ENCODE data around the gene BMPR1A.
"Not testable (repeated sequence)": the region's sequence is repeated elsewhere in the genome, so short reads cannot be mapped to it uniquely, and the experiment has no call there.

BMPR1A gene

DNA sequence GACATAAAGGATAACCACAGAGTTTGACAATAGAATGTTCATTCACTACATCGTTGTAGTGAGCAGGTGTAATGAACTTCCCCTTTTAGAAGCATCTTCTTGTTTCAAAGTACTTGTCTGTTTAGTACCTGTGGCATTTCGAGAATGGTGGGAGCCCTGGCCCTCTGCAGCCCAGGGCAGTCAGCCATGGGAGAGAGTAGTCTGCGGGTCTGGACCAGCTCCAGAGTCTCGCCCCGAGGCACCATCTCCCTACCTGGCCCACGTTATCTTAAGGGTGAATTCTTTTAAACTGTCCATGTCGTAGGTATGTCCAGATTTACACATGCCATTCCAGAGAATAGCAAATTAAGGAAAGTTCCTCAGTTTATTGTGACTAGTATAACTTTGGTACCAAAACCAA lies 99.7 kb downstream of the BMPR1A start:
- Histone ChIP-seq H3K4me3 (ENCODE audit: low read length) (no peak overlapping the region), H3K4me1 (ENCODE audit: control insufficient read depth, low read depth, low read length) (peaks cover 52% of the 10 kb centered on the region), H3K36me3 (ENCODE audit: control insufficient read depth, low read depth, low read length) (peaks cover 8% of the 10 kb centered on the region), H3K27ac (ENCODE audit: low read length) (no peak overlapping the region), H3K27me3 (ENCODE audit: control insufficient read depth, insufficient read depth, low read length) (no peaks in the 10 kb centered on the region), H3K9ac (ENCODE audit: low read length) (no peak overlapping the region), H3K9me3 (ENCODE audit: control insufficient read depth, low read depth, low read length) (no peaks in the 10 kb centered on the region)

DNA sequence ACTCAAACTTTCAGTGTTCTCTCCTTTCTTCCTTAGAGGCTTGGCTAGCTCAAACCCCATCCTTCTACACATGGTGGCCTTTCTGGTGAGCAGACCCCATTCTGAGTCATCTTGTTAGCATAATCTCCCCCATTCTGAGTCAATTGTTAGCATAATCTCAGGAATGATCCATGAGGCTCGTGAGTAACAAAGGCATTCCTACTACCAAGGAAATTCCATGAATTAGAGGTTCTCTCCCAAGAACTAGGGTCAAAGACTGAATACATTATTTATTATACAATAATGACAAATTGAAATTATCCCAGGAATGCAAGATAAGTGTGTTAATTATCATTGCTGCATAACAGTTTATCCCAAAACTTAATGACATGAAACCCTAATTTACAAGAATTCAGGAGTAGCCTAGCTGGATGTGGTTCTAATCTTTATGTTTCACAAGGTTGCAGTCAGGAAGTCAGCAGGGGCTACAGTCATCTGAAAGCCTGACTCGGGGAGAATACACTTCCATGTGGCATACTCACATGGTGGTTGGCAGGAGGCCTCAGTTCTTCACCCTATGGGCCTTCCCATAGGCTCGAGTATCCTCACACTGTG lies 100.8 kb downstream of the BMPR1A start:
- Histone ChIP-seq H3K9me3 (ENCODE audit: control insufficient read depth, low read depth, low read length) (no peaks in the 10 kb centered on the region), H3K27me3 (ENCODE audit: control insufficient read depth, insufficient read depth, low read length) (no peaks in the 10 kb centered on the region), H3K9ac (ENCODE audit: low read length) (no peak overlapping the region), H3K4me1 (ENCODE audit: control insufficient read depth, low read depth, low read length) (peaks cover 52% of the 10 kb centered on the region), H3K27ac (ENCODE audit: low read length) (peak overlapping the region; percentile 58), H3K4me3 (ENCODE audit: low read length) (no peak overlapping the region), H3K36me3 (ENCODE audit: control insufficient read depth, low read depth, low read length) (peaks cover 5% of the 10 kb centered on the region)

DNA sequence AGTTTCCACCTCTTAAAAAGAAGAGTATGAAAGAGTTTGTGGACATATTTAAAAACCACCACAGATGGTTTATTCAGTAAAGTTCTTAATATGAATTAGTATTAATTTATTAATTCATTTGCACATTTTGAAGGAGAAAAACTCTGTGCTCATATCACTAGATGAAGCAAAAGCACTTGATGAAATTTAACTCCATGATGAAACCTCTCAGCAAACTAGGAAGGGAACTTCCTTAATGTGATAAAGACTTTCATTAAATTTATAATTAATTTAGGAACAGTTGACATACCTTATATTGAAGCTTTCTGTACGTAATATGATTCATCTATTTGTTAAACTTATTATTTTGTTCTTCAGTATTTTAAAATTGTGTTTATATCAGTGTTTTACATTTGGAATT lies 101.6 kb downstream of the BMPR1A start:
- Histone ChIP-seq H3K27me3 (ENCODE audit: control insufficient read depth, insufficient read depth, low read length) (no peaks in the 10 kb centered on the region), H3K4me1 (ENCODE audit: control insufficient read depth, low read depth, low read length) (peaks cover 50% of the 10 kb centered on the region), H3K9me3 (ENCODE audit: control insufficient read depth, low read depth, low read length) (no peaks in the 10 kb centered on the region), H3K36me3 (ENCODE audit: control insufficient read depth, low read depth, low read length) (peaks cover 5% of the 10 kb centered on the region), H3K9ac (ENCODE audit: low read length) (no peak overlapping the region), H3K27ac (ENCODE audit: low read length) (no peak overlapping the region), H3K4me3 (ENCODE audit: low read length) (no peak overlapping the region)

DNA sequence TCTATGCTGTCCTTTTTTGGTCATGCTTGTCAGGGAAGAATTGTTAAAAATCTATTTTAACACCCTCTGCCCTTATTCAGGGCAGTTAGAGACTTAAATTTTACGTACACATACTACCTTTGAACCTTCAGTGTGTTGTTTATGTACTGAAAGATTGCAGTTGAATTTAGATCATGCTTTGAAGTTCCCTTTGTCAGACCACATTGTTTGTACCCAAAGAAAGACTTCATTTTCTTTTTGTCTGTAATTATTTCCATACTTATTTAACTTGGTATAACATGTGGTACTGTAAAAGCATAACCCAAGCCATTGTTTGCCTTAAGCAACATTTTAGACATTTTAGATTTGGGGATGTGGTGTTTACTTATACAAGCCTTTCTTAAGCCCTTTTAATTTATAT lies 104.9 kb downstream of the BMPR1A start:
- Histone ChIP-seq H3K9ac (ENCODE audit: low read length) (no peak overlapping the region), H3K36me3 (ENCODE audit: control insufficient read depth, low read depth, low read length) (peaks cover 5% of the 10 kb centered on the region), H3K27ac (ENCODE audit: low read length) (no peak overlapping the region), H3K9me3 (ENCODE audit: control insufficient read depth, low read depth, low read length) (no peaks in the 10 kb centered on the region), H3K4me1 (ENCODE audit: control insufficient read depth, low read depth, low read length) (peaks cover 52% of the 10 kb centered on the region), H3K27me3 (ENCODE audit: control insufficient read depth, insufficient read depth, low read length) (no peaks in the 10 kb centered on the region), H3K4me3 (ENCODE audit: low read length) (no peak overlapping the region)

DNA sequence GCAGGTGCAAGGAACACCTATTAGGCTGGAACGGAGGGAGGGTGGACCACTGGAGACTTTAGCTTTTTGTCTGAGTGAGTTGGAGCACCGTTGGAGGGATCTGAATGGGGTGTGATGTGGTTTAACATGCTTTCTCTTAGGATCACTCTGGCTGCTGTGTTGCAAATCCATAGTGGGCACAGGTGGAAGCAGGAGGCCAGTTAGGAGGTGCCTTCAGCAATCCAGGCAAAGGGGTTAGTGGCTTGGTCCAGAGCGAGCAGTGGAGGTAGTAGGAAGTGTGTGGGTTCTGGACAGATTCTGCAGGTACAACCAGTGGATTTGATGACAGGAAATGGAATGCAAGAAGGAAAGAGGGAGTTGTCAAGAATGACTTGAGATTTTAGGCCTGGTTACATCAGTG lies 106.0 kb downstream of the BMPR1A start:
- Histone ChIP-seq H3K27ac (ENCODE audit: low read length) (no peak overlapping the region), H3K4me1 (ENCODE audit: control insufficient read depth, low read depth, low read length) (peaks cover 51% of the 10 kb centered on the region)

DNA sequence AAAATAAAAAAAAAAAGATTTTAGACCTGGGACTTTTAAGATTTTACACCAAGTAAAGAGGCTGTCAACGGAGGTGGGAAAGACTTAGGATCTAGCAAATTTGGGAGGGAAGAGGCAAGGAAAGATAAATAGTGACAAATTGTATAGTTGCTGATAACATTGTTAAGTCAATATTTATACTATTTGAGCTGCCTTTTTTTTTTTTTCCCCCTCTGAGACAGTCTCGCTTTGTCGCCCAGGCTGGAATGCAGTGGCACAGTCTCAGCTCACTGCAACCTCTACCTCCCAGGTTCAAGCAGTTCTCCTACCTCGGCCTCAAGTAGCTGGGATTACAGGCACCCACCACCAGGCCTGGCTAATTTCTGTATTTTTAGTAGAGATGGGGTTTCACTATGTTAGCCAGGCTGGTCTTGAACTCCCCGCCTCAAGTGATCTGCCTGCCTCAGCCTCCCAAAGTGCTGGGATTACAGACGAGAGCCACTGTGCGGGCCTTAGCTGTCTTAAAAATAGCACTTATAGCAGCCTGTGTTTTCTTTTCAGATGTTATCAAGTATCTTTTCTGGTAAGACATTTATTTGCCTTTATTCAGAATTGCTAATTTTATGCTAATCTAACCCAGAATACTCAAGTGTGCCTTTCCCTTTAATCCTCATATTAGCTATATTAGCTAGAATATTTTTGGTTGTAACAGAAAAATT lies 106.5 kb downstream of the BMPR1A start:
- Histone ChIP-seq H3K4me1 (ENCODE audit: control insufficient read depth, low read depth, low read length) (peaks cover 52% of the 10 kb centered on the region), H3K4me3 (ENCODE audit: low read length) (no peak overlapping the region), H3K27me3 (ENCODE audit: control insufficient read depth, insufficient read depth, low read length) (no peaks in the 10 kb centered on the region), H3K27ac (ENCODE audit: low read length) (peak overlapping the region; percentile 19), H3K9ac (ENCODE audit: low read length) (no peak overlapping the region), H3K36me3 (ENCODE audit: control insufficient read depth, low read depth, low read length) (peaks cover 5% of the 10 kb centered on the region), H3K9me3 (ENCODE audit: control insufficient read depth, low read depth, low read length) (no peaks in the 10 kb centered on the region)

More for the DNA sequence above, 106.0 kb downstream of the BMPR1A start:
- Histone ChIP-seq H3K27me3 (ENCODE audit: control insufficient read depth, insufficient read depth, low read length) (no peaks in the 10 kb centered on the region), H3K9me3 (ENCODE audit: control insufficient read depth, low read depth, low read length) (no peaks in the 10 kb centered on the region), H3K4me3 (ENCODE audit: low read length) (no peak overlapping the region), H3K36me3 (ENCODE audit: control insufficient read depth, low read depth, low read length) (peaks cover 5% of the 10 kb centered on the region), H3K9ac (ENCODE audit: low read length) (no peak overlapping the region)

DNA sequence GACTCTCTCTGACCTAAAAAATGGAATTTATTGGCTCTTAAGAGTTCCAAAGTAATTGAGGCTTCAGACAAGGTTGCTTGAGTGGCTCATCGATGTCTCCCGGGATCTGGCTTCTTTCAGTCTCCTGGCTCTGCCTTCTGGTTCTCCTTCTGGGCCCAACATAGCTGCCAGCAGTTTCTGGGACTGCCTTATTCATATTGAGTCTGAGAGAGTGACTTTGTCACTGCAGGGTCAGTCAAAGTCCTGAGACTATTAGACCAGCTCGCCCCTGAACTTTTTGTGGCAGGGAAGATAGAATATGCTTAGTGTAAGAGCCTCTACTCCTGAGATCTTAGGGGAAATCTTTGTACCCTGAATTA lies 107.0 kb downstream of the BMPR1A start:
- Histone ChIP-seq H3K4me3 (ENCODE audit: low read length) (no peak overlapping the region), H3K36me3 (ENCODE audit: control insufficient read depth, low read depth, low read length) (peaks cover 5% of the 10 kb centered on the region), H3K27me3 (ENCODE audit: control insufficient read depth, insufficient read depth, low read length) (no peaks in the 10 kb centered on the region), H3K4me1 (ENCODE audit: control insufficient read depth, low read depth, low read length) (peaks cover 56% of the 10 kb centered on the region), H3K9ac (ENCODE audit: low read length) (no peak overlapping the region), H3K27ac (ENCODE audit: low read length) (peak overlapping the region; percentile 19), H3K9me3 (ENCODE audit: control insufficient read depth, low read depth, low read length) (no peaks in the 10 kb centered on the region)

DNA sequence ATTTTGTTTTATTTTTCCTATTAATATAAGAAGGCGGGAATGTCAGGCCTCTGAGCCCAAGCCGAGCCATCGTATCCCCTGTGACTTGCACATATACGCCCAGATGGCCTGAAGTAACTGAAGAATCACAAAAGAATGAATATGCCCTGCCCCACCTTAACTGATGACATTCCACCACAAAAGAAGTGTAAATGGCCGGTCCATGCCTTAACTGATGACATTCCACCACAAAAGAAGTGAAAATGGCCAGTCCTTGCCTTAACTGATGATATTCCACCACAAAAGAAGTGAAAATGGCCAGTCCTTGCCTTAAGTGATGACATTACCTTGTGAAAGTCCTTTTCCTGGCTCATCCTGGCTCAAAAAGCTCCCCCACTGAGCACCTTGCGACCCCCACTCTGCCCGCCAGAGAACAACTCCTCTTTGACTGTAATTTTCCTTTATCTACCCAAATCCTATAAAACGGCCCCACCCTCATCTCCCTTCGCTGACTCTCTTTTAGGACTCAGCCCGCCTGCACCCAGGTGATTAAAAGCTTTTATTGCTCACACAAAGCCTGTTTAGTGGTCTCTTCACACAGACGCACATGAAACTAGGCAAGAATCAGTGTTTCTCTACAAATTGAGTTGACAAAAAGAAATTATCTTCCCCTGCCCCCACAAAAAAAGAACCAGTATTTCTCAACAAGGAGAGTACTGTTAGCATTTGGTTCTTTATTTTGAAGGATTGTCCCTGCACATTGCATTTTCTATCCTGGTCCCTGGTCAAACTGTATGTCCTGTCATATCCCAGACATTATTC lies 108.8 kb downstream of the BMPR1A start:
- Histone ChIP-seq H3K27ac (ENCODE audit: low read length) (peak overlapping the region; percentile 74), H3K9ac (ENCODE audit: low read length) (peak overlapping the region; percentile 24)

DNA sequence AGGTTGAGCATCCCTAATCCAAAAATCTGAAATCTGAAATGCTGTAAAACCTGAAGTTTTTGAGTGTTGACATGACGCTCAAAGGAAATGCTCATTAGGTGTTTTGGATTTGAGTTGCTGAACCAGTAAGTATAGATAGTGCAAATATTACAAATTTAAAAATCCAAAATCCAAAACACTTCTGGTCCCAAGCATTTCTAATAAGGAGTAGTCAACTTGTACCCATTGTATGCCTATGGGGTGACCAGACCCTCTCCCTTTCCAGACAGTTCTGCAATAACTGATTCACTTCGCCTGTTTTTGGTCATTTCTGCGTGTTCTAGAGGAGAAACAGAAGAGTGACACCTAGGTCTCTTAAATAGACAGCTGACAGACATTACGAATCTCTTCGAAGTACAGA lies 110.7 kb downstream of the BMPR1A start:
- Histone ChIP-seq H3K9ac (ENCODE audit: low read length) (no peak overlapping the region), H3K4me1 (ENCODE audit: control insufficient read depth, low read depth, low read length) (peaks cover 70% of the 10 kb centered on the region), H3K9me3 (ENCODE audit: control insufficient read depth, low read depth, low read length) (no peaks in the 10 kb centered on the region), H3K36me3 (ENCODE audit: control insufficient read depth, low read depth, low read length) (no peaks in the 10 kb centered on the region), H3K27me3 (ENCODE audit: control insufficient read depth, insufficient read depth, low read length) (no peaks in the 10 kb centered on the region), H3K4me3 (ENCODE audit: low read length) (no peak overlapping the region), H3K27ac (ENCODE audit: low read length) (peak overlapping the region; percentile 56)

More for the DNA sequence above, 108.8 kb downstream of the BMPR1A start:
- not testable (repeated sequence) for H3K4me3 ChIP-seq (ENCODE audit: low read length); H3K9me3 ChIP-seq (ENCODE audit: control insufficient read depth, low read depth, low read length); H3K36me3 ChIP-seq (ENCODE audit: control insufficient read depth, low read depth, low read length); H3K27me3 ChIP-seq (ENCODE audit: control insufficient read depth, insufficient read depth, low read length)
- peaks cover 62% of the 10 kb centered on the region for H3K4me1 ChIP-seq (ENCODE audit: control insufficient read depth, low read depth, low read length)

DNA sequence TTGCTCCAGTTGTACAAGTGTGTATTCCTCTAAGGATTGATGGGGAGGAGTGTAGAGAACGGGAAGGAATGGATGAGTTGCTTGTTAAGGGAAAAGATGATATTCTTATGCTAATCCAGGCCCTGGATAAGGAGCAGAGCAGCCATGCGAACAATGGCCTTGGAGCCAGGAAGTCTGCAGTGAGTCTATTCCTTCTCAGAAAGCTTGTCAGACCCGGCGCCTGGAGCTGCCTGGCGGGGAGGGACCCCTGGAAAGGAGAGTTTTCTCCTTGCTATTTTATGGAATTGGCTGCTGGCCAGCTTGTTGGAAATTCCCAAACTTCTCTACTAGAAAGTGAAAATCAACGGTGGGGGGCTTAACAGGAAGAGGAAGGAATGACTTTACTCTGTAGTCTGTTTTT lies 111.9 kb downstream of the BMPR1A start:
- Histone ChIP-seq H3K4me3 (ENCODE audit: low read length) (peak overlapping the region; percentile 11), H3K9me3 (ENCODE audit: control insufficient read depth, low read depth, low read length) (no peaks in the 10 kb centered on the region), H3K27ac (ENCODE audit: low read length) (peak overlapping the region; percentile 56), H3K9ac (ENCODE audit: low read length) (peak overlapping the region; percentile 8), H3K27me3 (ENCODE audit: control insufficient read depth, insufficient read depth, low read length) (no peaks in the 10 kb centered on the region), H3K4me1 (ENCODE audit: control insufficient read depth, low read depth, low read length) (peaks cover 65% of the 10 kb centered on the region), H3K36me3 (ENCODE audit: control insufficient read depth, low read depth, low read length) (no peaks in the 10 kb centered on the region)

DNA sequence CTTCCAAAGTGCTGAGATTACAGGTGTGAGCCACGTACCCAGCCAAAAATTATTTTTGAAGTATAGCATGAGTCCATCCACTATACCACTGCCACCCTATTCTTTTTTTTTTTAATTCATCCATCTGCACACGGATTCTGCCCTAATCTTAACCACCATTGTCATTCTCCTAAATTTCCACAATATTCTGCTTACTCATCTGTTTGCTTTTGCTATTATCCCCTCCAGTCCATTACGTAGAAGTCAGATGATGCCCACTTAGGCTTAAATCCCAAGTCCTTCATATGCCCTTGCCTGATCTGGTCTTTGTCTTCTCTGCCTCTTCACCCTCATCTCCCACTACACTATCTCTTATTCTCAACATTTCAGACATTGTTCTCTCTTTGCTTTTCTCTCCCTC lies 114.3 kb downstream of the BMPR1A start:
- Histone ChIP-seq H3K27me3 (ENCODE audit: control insufficient read depth, insufficient read depth, low read length) (no peaks in the 10 kb centered on the region), H3K9ac (ENCODE audit: low read length) (no peak overlapping the region), H3K36me3 (ENCODE audit: control insufficient read depth, low read depth, low read length) (peaks cover 1% of the 10 kb centered on the region), H3K9me3 (ENCODE audit: control insufficient read depth, low read depth, low read length) (no peaks in the 10 kb centered on the region), H3K27ac (ENCODE audit: low read length) (peak overlapping the region; percentile 19), H3K4me3 (ENCODE audit: low read length) (no peak overlapping the region), H3K4me1 (ENCODE audit: control insufficient read depth, low read depth, low read length) (peaks cover 53% of the 10 kb centered on the region)

Data from iPS-18a (cell line).